GM12891 (cell line): ENCODE results near the gene PPP2R3A.
"Not testable (repeated sequence)": the region's sequence is repeated elsewhere in the genome, so short reads cannot be mapped to it uniquely, and the experiment has no call there.

ENCODE experiments used
- POLR2A ChIP-seq: IDR thresholded peaks from 2 replicates; pipeline ENCODE4 v1.6.1; 2011; ENCODE audit warnings: low read depth, low read length, control low read depth
- POLR2AphosphoS5 ChIP-seq: IDR thresholded peaks from 2 replicates; pipeline ENCODE4 v1.6.1; 2011; ENCODE audit warnings: low read depth, low read length, control low read depth

GRCh38 chr3:136131647-136132046 lies 166.1 kb downstream of the PPP2R3A start:
- not testable (repeated sequence) for TF ChIP-seq POLR2AphosphoS5, POLR2A
